ENCODE results near the gene RBM42.

RBM42 gene

DNA sequence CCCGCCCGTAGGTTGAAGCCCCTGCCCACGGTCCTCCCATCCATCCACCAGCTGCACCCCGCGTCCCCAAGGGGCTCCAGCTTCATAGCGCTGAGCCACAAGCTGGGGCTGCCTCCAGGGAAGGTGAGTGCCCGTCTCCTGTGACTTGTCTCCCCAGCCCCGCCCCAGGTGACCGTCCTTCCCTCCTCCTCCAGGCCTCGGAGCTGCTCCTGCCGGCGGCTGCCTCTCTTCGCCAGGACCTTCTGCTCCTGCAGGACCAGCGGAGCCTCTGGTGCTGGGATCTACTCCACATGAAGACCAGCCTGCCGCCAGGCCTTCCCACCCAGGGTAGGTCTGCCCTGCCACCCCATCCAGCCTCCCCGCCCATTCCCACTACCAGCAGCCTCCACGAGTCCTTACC is 8.8 kb upstream of the RBM42 start:
- no peak for DNase-seq (ENCODE audit: low read depth)

- DNase-seq (ENCODE audit: low read depth): no peak
Measured at GRCh38 chr19:35621708-35622107, 7.1 kb upstream of the RBM42 start.

- DNase-seq (ENCODE audit: low read depth): no peak
Measured at GRCh38 chr19:35622750-35623149, 6.1 kb upstream of the RBM42 start.

GRCh38 chr19:35623327-35624010 is 5.4 kb upstream of the RBM42 start:
- DNase-seq (ENCODE audit: low read depth): no peak

DNA sequence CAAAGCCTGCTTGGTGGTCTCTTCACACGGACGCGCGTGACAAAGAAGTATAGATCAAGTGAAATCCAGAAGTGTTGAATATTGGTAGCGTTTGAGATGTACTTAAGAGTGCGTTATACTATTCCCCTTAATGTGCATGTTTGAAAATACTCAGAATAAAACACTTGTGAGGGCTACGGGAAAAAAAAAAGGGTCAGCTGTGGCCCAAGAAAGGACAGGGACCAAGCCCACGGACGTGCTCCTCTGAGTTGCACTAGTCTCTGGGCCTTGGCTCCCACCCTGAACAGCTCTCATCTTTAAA is 622 bp upstream of the RBM42 start:
- no peak for DNase-seq (ENCODE audit: low read depth)

- no peak for DNase-seq (ENCODE audit: low read depth)
Measured at GRCh38 chr19:35629332-35629633, 447 bp downstream of the RBM42 start.

DNA sequence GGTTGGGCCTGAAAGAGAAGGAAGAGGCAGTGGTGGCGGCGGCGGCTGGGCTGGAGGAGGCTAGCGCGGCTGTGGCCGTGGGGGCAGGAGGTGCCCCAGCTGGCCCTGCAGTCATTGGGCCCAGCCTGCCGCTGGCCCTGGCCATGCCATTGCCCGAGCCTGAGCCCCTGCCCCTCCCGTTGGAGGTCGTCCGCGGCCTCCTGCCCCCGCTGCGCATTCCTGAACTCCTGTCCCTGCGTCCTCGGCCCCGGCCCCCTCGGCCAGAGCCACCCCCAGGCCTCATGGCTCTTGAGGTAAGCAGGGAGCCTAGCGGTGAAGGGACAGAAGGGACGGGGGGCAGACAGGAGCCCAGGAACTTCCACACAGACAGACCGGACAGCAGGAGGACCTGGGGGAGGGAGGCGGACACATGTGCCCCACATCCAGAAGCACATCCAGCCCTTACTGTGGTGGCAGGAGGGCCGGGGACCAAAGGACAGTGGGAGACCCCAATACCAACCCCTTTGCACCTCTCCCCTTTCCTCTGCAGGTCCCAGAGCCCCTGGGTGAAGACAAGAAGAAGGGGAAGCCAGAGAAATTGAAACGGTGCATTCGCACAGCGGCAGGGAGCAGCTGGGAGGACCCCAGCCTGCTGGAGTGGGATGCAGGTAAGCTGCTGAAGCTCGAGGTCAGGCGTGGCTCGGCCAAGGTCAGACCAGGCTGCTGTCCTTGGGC is 5.0 kb downstream of the RBM42 start:
- no peak for DNase-seq (ENCODE audit: low read depth)

- DNase-seq (ENCODE audit: low read depth): no peak
Measured at GRCh38 chr19:35636651-35637050, 7.8 kb downstream of the RBM42 start.

DNA sequence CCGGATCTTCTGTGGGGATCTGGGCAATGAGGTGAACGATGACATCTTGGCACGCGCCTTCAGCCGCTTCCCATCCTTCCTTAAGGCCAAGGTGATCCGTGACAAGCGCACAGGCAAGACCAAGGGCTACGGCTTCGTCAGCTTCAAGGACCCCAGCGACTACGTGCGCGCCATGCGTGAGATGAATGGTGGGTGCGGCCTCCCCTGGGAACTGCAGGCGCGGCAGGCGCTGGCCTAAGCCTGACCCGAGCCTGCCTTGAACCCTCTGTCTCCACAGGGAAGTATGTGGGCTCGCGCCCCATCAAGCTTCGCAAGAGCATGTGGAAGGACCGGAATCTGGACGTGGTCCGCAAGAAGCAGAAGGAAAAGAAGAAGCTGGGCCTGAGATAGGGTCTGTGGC is 8.3 kb downstream of the RBM42 start:
- no peak for DNase-seq (ENCODE audit: low read depth)

DNA sequence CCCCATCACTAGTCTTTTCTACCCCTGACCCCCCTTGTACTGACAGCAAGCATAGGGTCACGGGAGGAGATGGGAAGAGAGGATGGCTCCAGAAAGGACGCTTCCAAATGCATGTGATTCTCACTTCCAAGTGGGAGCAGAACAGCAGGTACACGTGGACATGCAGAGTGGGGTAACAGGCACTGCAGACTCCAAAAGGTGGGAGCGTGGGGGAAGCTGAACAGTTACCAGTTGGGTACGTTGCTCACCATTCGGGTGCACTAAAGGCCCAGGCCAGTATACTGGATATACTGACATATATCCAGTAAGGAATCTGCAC is 10.4 kb downstream of the RBM42 start:
- DNase-seq (ENCODE audit: low read depth): no peak

DNA sequence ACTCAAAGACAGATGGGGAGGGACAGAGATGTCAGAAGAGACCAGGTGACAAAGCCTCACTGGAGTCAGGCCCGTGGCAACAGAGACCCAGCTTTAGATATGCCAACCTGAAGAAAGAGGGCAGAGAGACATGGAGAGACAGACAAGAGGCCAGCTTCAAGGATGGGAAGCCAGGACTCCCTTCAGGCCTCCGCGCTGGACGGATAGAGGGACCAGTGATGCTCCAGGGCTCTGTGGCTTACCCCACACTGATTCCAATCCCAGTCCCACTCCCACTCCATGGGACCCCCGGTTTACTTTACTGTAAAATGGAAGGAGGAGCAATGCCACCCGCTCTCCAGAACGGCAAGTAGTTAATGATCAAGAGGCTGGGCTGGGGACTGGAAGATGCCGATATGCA is 11.0 kb downstream of the RBM42 start:
- no peak for DNase-seq (ENCODE audit: low read depth)

- no peak for DNase-seq (ENCODE audit: low read depth)
Measured at GRCh38 chr19:35641515-35642151, 12.8 kb downstream of the RBM42 start, which contains the start of gene ETV2. ETV2 (plus strand) TSS chr19:35641745; CDS start chr19:35642461, 716 bp downstream.

DNA sequence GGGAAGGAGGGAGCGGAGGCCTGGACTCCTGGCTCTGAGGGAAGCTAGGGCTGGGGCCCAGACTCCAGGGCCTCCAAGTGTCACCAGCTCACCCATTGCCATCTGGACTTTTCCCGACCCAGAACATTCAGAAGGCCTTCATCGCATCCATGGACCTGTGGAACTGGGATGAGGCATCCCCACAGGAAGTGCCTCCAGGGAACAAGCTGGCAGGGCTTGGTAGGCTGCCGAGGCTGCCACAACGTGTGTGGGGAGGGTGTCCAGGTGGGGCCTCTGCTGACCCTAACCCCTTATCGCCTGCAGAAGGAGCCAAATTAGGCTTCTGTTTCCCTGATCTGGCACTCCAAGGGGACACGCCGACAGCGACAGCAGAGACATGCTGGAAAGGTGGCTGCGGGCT is 13.5 kb downstream of the RBM42 start:
- DNase-seq (ENCODE audit: low read depth): no peak

GRCh38 chr19:35642798-35643254 is 14.0 kb downstream of the RBM42 start:
- no peak for DNase-seq (ENCODE audit: low read depth)

DNA sequence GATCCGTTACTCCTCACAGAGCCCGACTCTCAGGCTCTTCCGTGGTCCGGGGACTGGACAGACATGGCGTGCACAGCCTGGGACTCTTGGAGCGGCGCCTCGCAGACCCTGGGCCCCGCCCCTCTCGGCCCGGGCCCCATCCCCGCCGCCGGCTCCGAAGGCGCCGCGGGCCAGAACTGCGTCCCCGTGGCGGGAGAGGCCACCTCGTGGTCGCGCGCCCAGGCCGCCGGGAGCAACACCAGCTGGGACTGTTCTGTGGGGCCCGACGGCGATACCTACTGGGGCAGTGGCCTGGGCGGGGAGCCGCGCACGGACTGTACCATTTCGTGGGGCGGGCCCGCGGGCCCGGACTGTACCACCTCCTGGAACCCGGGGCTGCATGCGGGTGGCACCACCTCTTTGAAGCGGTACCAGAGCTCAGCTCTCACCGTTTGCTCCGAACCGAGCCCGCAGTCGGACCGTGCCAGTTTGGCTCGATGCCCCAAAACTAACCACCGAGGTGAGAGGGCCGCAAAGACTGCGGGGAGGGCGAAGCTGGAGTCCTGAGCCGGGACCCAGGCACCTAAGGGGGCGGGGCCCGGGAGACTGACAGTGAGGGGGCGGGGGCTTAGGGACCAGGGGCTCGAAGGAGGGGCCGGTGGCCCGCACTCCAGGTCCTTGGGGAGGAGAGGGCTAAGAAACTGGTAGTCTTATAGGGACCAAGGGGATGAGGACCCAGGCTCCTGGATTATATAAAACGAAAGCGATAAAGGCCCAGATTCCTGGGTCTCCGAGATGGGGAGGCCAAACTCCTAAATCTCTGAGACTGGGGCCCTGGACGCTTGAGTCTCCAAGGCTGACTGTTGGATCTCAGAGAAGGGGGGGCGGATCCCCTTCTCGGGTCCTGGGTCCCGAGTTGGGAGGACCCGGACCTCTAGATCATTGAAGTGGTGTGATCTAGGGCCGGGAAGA is 14.7 kb downstream of the RBM42 start:
- peak; percentile 90 for DNase-seq (ENCODE audit: low read depth)

DNA sequence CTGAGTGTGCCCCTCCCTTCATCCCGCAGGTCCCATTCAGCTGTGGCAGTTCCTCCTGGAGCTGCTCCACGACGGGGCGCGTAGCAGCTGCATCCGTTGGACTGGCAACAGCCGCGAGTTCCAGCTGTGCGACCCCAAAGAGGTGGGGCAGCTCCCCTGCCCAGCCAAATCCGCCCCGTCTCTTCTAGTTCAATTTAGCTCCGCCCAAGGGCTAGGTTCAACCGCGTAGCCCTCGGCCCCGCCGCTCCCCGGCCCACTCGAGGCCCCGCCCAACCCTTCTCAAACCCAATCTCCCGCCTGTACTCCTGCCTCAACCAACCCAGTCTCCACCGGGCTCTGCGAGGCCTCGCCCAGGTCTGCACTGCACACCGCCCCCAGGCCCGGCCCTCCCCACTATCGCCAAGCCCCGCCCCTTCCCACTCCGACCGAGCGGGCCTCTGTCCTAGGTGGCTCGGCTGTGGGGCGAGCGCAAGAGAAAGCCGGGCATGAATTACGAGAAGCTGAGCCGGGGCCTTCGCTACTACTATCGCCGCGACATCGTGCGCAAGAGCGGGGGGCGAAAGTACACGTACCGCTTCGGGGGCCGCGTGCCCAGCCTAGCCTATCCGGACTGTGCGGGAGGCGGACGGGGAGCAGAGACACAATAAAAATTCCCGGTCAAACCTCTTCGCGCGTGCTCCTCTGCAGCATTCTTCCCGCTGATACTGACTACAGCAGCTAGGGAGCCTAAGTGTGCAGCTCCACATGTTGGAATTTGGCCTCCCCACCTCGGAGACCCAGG is 15.6 kb downstream of the RBM42 start:
- peak; percentile 70 for DNase-seq (ENCODE audit: low read depth)

- no peak for DNase-seq (ENCODE audit: low read depth)
Measured at GRCh38 chr19:35644987-35645679, 16.3 kb downstream of the RBM42 start.

DNA sequence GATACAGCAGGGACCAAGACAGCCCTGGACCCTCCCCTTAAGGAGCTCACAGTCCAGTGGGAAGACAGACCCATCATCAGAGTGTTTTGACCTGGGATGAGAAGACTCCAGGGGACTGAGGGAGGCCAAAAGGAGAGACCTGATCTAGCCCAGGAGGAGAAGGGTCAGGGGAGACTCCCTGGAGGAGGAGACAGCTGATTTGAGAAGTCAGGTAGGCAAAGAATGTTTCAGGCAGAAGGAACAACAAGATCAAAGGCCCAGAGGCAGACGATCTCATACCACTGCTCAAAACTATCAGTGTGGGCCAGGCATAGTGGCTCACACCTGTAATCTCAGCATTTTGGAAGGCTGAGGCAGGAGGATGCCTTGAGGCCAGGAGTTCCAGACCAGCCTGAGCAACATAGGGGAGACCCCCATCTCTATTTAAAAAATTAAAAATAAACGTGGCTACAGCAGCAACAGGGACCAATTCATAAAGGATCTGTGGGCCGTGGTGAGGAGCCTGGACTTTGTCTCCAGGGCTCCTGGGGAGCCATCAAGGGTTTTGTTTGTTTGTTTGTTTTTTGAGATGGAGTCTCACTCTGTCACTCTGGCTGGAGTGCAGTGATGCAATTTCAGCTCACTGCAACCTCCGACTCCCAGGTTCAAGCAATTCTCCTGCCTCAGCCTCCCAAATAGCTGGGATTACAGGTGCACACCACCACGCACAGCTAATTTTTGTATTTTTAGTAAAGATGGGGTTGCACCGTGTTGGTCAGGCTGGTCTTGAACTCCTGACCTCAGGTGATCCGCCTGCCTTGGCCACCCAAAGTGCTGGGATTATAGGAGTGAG is 17.1 kb downstream of the RBM42 start:
- DNase-seq (ENCODE audit: low read depth): no peak

DNA sequence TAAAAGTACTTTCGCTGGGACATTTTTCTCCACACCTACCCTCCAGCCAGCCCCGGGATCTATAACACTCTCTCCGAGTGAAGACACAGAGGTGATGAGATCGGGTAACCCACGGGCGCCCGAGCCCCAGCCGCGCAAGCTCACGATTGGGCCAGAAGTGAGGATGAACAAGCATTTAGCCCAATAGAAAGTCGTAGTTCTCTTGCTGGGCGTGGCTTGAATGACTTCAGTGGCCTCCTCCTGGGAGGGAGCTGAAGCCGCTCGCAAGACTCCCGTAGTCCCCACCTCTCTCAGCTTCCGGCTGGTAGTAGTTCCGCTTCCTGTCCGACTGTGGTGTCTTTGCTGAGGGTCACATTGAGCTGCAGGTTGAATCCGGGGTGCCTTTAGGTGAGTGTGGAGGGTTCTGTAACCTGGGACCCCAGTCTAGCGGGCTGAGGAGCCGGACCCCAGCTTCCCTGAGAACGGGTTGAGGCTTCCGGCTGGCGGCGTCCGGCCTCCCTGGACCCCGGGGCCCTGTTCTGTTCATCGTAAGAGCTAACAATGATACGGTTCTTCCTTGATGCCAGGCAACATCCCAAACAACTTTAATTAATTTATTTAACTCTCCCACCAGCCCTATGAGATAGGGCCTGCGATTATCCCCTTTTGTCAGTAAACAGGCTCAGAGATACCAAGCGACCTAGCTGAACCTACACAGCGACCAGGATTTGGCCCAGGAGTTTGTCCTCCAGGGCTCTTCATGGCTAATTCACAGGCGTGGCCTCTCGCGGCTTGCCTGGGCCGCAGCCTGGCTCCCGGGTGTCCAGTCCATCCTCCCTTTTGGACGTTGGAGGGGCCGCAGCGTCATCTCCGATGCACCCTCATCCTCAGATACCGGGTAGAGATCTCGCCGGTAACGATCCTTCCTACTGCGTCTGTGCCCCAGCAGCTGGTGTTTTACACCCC is 19.5 kb downstream of the RBM42 start, which contains the start of gene COX6B1:
Gene COX6B1, plus strand, starts transcription at position 307 of the 945 bp plus-strand sequence. CDS start 2,921 bp downstream, outside the sequence.
- peak; percentile 99 for DNase-seq (ENCODE audit: low read depth)

Data from HS-27A (cell line).